NCI-H82 treated with DMSO at 0.1 percent for 48 hours (cell line): Measurements from ENCODE around the gene GNAI2.
"Not testable (repeated sequence)": the region's sequence is repeated elsewhere in the genome, so short reads cannot be mapped to it uniquely, and the experiment has no call there.

Experiments
- DNase-seq: peaks from one replicate; lab custom pipeline; 2025; ENCODE audit not compliant: unreplicated experiment; lab: John Stamatoyannopoulos, UW

GNAI2 gene

GRCh38 chr3:50263478-50264382, 27.7 kb downstream of the GNAI2 start:
- DNase-seq = no peak

DNA sequence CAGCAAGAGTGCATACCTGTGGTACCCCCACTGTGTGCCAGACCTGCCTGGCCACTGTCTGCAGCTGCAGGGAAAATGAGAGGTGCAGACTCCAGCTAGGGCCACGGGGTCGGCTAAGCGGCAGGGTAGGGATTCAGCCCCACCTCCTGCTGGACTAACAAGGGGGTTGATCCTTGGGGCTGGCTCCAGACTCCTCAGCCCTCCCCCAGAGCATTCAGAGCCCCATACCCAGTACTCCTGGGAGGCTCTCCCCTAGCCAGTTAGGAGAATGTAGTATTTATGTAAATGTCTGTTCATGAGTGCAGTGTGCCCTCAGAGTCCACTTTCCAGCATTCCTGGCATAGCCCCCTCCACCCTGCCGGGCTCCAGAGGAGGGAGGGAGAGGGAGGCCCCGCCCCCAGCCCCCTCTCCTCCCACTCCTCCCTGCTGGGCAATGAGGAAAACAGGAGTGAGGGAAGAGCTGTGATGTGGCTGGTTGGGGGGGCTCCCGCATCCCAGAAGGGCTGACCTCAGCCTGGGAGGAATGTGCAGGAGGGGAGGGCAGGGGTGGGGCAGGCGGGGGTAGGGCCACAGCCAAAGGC, 28.5 kb downstream of the GNAI2 start:
- peak; percentile 20 for DNase-seq

GRCh38 chr3:50264964-50265485, 29.0 kb downstream of the GNAI2 start:
- DNase-seq = no peak

GRCh38 chr3:50265571-50265970, 29.6 kb downstream of the GNAI2 start:
- no peak for DNase-seq

DNA sequence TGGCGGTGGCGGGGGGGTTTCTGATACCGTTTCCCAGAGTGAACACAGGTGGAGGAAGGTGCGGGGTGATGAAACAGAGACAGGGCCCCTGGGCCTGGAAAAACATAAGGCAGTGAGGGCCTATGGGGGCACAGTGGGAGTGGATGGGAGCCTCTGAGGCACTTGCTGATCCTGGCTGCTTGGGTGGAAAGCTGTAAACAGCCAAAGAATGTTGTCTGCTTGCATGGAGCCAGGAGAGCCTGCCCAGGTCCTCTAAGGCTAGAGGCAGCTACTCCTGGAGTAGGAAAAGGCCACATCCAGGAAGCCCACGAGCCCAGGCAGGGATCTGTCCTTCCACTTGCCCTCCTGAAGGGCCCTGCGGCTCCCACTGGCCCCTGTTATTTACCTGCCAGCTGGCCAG, 30.0 kb downstream of the GNAI2 start:
- no peak for DNase-seq

- DNase-seq = no peak
Observed at GRCh38 chr3:50266836-50267235, 30.8 kb downstream of the GNAI2 start.

DNA sequence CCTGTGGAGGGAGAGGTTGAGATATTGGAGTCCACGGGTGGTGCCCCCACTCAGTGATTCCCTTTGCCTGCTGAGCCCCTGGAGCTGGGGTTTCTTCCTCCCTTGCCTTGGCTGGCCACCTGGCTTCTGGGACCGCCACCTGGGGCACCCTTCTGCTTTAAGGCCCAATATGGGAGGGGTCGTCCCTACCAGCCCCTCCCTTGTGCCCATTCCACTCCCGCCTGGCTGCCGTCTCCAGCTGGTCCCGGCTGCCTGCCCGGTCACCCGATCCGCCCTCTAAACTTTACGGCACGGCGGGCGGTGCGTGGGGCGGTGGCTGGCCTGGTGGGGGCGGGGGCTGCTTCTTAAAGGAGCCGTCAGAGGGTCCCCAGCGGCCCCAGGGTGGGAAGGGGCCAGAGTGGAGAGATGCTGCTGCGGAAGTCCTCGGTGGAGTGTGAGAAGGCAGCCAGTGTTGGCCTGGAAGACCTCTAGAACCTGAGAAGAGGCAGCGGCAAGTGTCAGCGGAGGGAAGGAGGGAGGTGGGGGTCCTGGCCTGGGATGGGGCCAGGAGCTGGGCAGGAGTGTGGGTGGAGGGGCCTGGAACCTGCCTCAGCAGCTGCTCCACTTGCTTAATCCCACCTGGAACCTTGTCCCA, 31.4 kb downstream of the GNAI2 start:
- no peak for DNase-seq

- DNase-seq = no peak
Observed at GRCh38 chr3:50268276-50268675, 32.3 kb downstream of the GNAI2 start.

- no peak for DNase-seq
Observed at GRCh38 chr3:50268703-50269451, 32.9 kb downstream of the GNAI2 start, which contains the start of gene SEMA3B. Gene SEMA3B, plus strand, starts transcription at chr3:50269147. Its CDS starts 94 bp downstream, at chr3:50269241.

DNA sequence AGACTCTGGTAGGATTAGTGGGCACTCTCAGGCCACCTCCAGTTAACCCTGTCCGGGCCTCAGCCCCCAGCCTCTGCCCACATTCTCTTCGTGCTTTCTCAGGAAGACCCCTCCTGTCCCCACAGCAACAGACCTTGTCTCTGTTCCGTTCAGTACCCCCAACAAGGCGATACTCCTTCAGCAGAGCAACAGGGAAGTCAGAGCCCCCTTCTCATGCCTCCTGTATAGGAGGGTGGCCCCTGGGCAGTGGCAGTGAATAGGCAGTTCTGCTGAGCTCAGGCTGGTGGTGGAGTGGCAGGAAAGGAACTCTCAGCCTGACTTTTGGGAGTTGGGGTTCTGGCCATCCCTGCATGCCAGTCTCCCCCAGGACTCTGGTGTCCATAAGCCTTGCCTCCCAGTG, 33.5 kb downstream of the GNAI2 start:
- no peak for DNase-seq

DNA sequence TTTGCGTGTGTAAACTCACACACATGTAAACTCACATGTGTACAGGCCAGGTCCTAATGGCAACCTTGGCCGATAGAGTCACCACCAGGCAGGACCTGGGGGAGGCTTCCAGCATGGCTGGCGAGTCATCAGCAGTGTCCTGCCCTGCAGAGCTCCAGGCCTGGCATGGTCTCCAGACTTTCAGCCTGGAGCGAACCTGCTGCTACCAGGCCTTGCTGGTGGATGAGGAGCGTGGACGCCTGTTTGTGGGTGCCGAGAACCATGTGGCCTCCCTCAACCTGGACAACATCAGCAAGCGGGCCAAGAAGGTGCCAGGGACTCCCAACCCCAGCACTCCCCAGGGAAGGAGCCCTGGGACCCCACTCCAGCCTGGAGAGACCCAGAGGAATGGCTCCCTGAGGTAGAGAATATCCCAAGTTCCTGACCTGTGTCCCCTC, 34.0 kb downstream of the GNAI2 start:
- no peak for DNase-seq

DNA sequence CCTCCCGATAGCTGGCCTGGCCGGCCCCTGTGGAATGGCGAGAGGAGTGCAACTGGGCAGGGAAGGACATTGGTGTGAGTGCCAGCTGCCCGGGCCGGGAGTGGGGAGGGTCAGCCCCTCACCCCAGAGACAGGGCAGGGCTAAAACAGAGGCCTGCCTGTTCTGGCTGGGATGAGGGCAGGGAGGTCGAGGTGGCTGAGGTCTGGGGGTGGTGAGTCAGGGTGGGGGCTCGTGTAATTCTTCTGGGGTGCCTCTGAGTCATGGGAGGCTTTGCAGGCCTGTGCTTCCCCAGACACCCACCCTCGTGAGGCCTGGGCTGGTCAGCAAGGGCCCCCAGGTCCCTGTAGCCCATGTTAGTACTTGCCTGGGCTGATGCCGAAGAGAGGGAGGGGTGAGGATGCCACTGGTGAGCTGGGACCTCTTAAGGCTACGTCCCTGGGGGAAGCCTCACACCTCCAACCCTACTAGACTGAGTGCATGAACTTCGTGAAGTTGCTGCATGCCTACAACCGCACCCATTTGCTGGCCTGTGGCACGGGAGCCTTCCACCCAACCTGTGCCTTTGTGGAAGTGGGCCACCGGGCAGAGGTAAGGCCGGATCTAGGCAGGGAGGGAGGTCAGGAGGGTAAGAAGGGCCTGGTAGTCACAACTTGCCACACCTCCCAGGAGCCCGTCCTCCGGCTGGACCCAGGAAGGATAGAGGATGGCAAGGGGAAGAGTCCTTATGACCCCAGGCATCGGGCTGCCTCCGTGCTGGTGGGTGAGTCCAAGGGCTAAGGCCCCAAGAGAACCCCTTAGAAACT, 34.6 kb downstream of the GNAI2 start:
- DNase-seq = no peak

GRCh38 chr3:50271314-50271936, 35.4 kb downstream of the GNAI2 start:
- DNase-seq = no peak

GRCh38 chr3:50272538-50272910, 36.5 kb downstream of the GNAI2 start:
- DNase-seq = not testable (repeated sequence)

GRCh38 chr3:50272911-50273688, 37.1 kb downstream of the GNAI2 start:
- DNase-seq = peak; percentile 35

DNA sequence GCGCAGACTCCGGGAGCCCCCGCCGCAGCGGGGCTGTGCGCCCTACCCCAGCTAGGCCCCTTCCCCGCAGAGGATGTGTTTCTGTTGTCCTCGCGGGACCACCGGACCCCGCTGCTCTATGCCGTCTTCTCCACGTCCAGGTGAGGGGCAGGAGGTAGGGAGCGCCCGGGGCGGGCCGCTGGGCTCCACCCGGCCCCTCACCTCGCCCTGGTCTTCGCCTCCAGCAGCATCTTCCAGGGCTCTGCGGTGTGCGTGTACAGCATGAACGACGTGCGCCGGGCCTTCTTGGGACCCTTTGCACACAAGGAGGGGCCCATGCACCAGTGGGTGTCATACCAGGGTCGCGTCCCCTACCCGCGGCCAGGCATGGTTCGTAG, 37.7 kb downstream of the GNAI2 start:
- DNase-seq = no peak

DNA sequence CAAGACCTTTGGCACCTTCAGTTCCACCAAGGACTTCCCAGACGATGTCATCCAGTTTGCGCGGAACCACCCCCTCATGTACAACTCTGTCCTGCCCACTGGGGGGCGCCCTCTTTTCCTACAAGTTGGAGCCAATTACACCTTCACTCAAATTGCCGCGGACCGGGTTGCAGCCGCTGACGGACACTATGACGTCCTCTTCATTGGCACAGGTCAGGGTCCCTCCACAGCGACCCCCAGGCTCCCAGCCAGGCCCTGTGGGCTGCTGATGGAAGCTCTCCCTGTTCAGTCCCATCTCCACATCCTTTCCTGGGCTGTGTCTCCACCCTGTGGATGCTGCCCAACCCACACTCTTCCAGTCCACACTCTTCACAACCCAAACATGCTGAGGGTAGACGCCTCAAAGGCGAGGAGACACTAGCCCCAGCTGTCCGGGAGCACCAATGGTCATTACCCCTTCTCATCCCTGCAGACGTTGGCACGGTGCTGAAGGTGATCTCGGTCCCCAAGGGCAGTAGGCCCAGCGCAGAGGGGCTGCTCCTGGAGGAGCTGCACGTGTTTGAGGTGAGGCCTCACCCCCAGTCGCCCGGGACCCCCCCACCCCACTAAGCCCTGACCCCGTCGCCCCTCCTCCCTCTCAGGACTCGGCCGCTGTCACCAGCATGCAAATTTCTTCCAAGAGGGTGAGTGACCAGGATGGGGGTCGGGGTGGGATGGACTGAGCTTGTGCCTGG, 38.5 kb downstream of the GNAI2 start:
- DNase-seq = peak; percentile 43
